OCI-LY3 (cell line): Measurements from ENCODE around the gene SHFL.

Source experiments
- H2AFZ ChIP-seq: fragments of 200-600, 300-600 bp; shearing (Covaris generic); 2 replicates; pipeline ENCODE4 v1.6.0; 2014; ENCODE audit warnings: antibody characterized with exemption, low read depth, low read length
- H3K27ac ChIP-seq: fragments of 200-600, 300-600 bp; sonication (generic); 2 replicates; pipeline ENCODE4 v1.5.1; 2014; ENCODE audit warnings: mild to moderate bottlenecking, low read length, moderate library complexity, mixed read lengths
- H3K27me3 ChIP-seq: fragments of 200-600, 300-600 bp; sonication (generic); 2 replicates; pipeline ENCODE4 v1.6.1; 2014; ENCODE audit warnings: low read depth, low read length, mixed read lengths
- H3K36me3 ChIP-seq: fragments of 200-600, 300-600 bp; sonication (generic); replicated peaks from 2 replicates; pipeline ENCODE3; 2014; ENCODE audit warnings: low read depth, low read length, mixed read lengths
- H3K4me1 ChIP-seq: fragments of 300-600, 200-600 bp; sonication (generic); 2 replicates; pipeline ENCODE4 v1.6.1; 2014; ENCODE audit warnings: low read length, mixed read lengths
- H3K4me2 ChIP-seq: fragments of 200-600, 300-600 bp; sonication (generic); 2 replicates; pipeline ENCODE4 v1.6.1; 2014; ENCODE audit warnings: low read length, mixed read lengths
- H3K4me3 ChIP-seq: fragments of 300-600, 200-600 bp; sonication (generic); 2 replicates; pipeline ENCODE4 v1.5.1; 2014; ENCODE audit warnings: antibody characterized with exemption, mild to moderate bottlenecking, low read length, moderate library complexity
- H3K79me2 ChIP-seq: fragments of 300-600, 200-600 bp; shearing (Covaris generic); 2 replicates; pipeline ENCODE4 v1.6.1; 2014; ENCODE audit warnings: mild to moderate bottlenecking, low read length, mixed read lengths
- H3K9ac ChIP-seq: fragments of 300-600, 200-600 bp; shearing (Covaris generic); 2 replicates; pipeline ENCODE4 v1.6.0; 2014; ENCODE audit warnings: mild to moderate bottlenecking, low read length, moderate library complexity
- H3K9me3 ChIP-seq: fragments of 200-600, 300-600 bp; shearing (Covaris generic); 2 replicates; pipeline ENCODE4 v1.6.1; 2014; ENCODE audit warnings: low read length, mixed read lengths; ENCODE audit not compliant: insufficient read depth
- H4K20me1 ChIP-seq: fragments of 200-600, 300-600 bp; sonication (generic); 2 replicates; pipeline ENCODE4 v1.6.1; 2016; ENCODE audit warnings: low read length, mixed read lengths; ENCODE audit not compliant: insufficient read depth
- CTCF ChIP-seq: fragments of 200-600, 300-600 bp; sonication (generic); IDR thresholded peaks from 2 replicates; pipeline ENCODE4 v1.5.1; 2014; ENCODE audit warnings: antibody characterized with exemption, low read length, low read depth
- EZH2phosphoT487 ChIP-seq: fragments of 200-600 bp; shearing (Covaris generic); IDR thresholded peaks from 2 replicates; pipeline ENCODE4 v1.6.1; 2018; ENCODE audit warnings: antibody characterized with exemption, mixed run types, low read depth

SHFL gene

GRCh38 chr19:10138879-10139795 is 53.0 kb downstream of the SHFL start:
- H3K4me2 ChIP-seq, result no peak overlapping the region
- H3K36me3 ChIP-seq, result peaks cover 83% of the 10 kb centered on the region
- TF ChIP-seq CTCF, result no peak
- TF ChIP-seq EZH2phosphoT487, result no peak
- peaks cover 6% of the 10 kb centered on the region; the same call in 1 of the 2 replicates for H3K79me2 ChIP-seq
- no peak overlapping the region for H3K4me3 ChIP-seq
- H3K9me3 ChIP-seq, result no peaks in the 10 kb centered on the region
- no peak overlapping the region for H3K27ac ChIP-seq
- H3K9ac ChIP-seq, result no peak overlapping the region
- no peaks in the 10 kb centered on the region for H3K27me3 ChIP-seq
- no peak overlapping the region for H2AFZ ChIP-seq
- no peaks in the 10 kb centered on the region for H4K20me1 ChIP-seq
- H3K4me1 ChIP-seq, result no peaks in the 10 kb centered on the region

GRCh38 chr19:10139952-10140351 is 53.8 kb downstream of the SHFL start:
- Histone ChIP-seq H3K9me3 (no peaks in the 10 kb centered on the region), H3K4me1 (no peaks in the 10 kb centered on the region), H3K27me3 (no peaks in the 10 kb centered on the region), H3K9ac (no peak overlapping the region), H4K20me1 (no peaks in the 10 kb centered on the region), H3K36me3 (peaks cover 88% of the 10 kb centered on the region), H3K4me2 (no peak overlapping the region), H3K4me3 (no peak overlapping the region), H2AFZ (no peak overlapping the region), H3K79me2 (peaks cover 6% of the 10 kb centered on the region; the same call in 1 of the 2 replicates), H3K27ac (no peak overlapping the region)
- TF ChIP-seq CTCF (no peak), EZH2phosphoT487 (no peak)

GRCh38 chr19:10141479-10141878 is 55.4 kb downstream of the SHFL start:
- H3K9ac ChIP-seq, result no peak overlapping the region
- peaks cover 90% of the 10 kb centered on the region for H3K36me3 ChIP-seq
- H3K4me2 ChIP-seq, result no peak overlapping the region

More at GRCh38 chr19:10141479-10141878, 55.4 kb downstream of the SHFL start:
- no peak overlapping the region for H3K27ac ChIP-seq
- no peaks in the 10 kb centered on the region for H3K27me3 ChIP-seq
- H3K4me3 ChIP-seq, result no peak overlapping the region
- TF ChIP-seq CTCF, result no peak
- no peak for TF ChIP-seq EZH2phosphoT487
- H4K20me1 ChIP-seq, result no peaks in the 10 kb centered on the region
- H3K9me3 ChIP-seq, result no peaks in the 10 kb centered on the region
- H2AFZ ChIP-seq, result no peak overlapping the region
- peaks cover 9% of the 10 kb centered on the region; the same call in 1 of the 2 replicates for H3K79me2 ChIP-seq
- H3K4me1 ChIP-seq, result no peaks in the 10 kb centered on the region
